ENCODE data around the gene SMG9.

The SMG9 gene

GRCh38 chr19:43754503-43755255, at the start of gene SMG9:
SMG9 (minus strand) TSS chr19:43754962; CDS start chr19:43750741, 4,221 bp downstream.
- peak; percentile 99 for DNase-seq (ENCODE audit: low read depth, low spot score)

GRCh38 chr19:43804432-43804831, 49.7 kb upstream of the SMG9 start:
- no peak for DNase-seq (ENCODE audit: low read depth, low spot score)

GRCh38 chr19:43802216-43802951, 47.6 kb upstream of the SMG9 start, which contains the start of gene LYPD5:
LYPD5 (minus strand) TSS chr19:43802447; CDS start chr19:43802380, 67 bp downstream.
- DNase-seq (ENCODE audit: low read depth, low spot score), result no peak

- no peak for DNase-seq (ENCODE audit: low read depth, low spot score)
Observed at GRCh38 chr19:43799502-43800142, 44.9 kb upstream of the SMG9 start.

GRCh38 chr19:43798546-43799409, 44.0 kb upstream of the SMG9 start:
- DNase-seq (ENCODE audit: low read depth, low spot score), result peak; percentile 50

- no peak for DNase-seq (ENCODE audit: low read depth, low spot score)
Observed at GRCh38 chr19:43798026-43798545, 43.3 kb upstream of the SMG9 start.

GRCh38 chr19:43797556-43797955, 42.8 kb upstream of the SMG9 start:
- DNase-seq (ENCODE audit: low read depth, low spot score), result no peak

- no peak for DNase-seq (ENCODE audit: low read depth, low spot score)
Observed at GRCh38 chr19:43797118-43797517, 42.4 kb upstream of the SMG9 start.

GRCh38 chr19:43790587-43790986, 35.8 kb upstream of the SMG9 start:
- no peak for DNase-seq (ENCODE audit: low read depth, low spot score)

GRCh38 chr19:43789029-43789428, 34.3 kb upstream of the SMG9 start:
- DNase-seq (ENCODE audit: low read depth, low spot score), result peak; percentile 74

GRCh38 chr19:43786665-43787064, 31.9 kb upstream of the SMG9 start:
- no peak for DNase-seq (ENCODE audit: low read depth, low spot score)

GRCh38 chr19:43784981-43785808, 30.4 kb upstream of the SMG9 start:
- DNase-seq (ENCODE audit: low read depth, low spot score), result peak; percentile 81

- DNase-seq (ENCODE audit: low read depth, low spot score), result peak; percentile 93
Observed at GRCh38 chr19:43784241-43784980, 29.6 kb upstream of the SMG9 start.

GRCh38 chr19:43783636-43784035, 28.9 kb upstream of the SMG9 start:
- DNase-seq (ENCODE audit: low read depth, low spot score), result no peak

- no peak for DNase-seq (ENCODE audit: low read depth, low spot score)
Observed at GRCh38 chr19:43782689-43783231, 28.0 kb upstream of the SMG9 start.

GRCh38 chr19:43782311-43782660, 27.5 kb upstream of the SMG9 start:
- DNase-seq (ENCODE audit: low read depth, low spot score), result no peak

- DNase-seq (ENCODE audit: low read depth, low spot score), result no peak
Observed at GRCh38 chr19:43781630-43782310, 27.0 kb upstream of the SMG9 start.

GRCh38 chr19:43780706-43781525, 26.2 kb upstream of the SMG9 start, which contains the start of gene KCNN4:
KCNN4 (minus strand) TSS chr19:43780973; CDS start chr19:43780861, 112 bp downstream.
- peak; percentile 71 for DNase-seq (ENCODE audit: low read depth, low spot score)
